ENCODE results near the gene NDUFA11.
"Not testable (repeated sequence)": the region's sequence is repeated elsewhere in the genome, so short reads cannot be mapped to it uniquely, and the experiment has no call there.

The NDUFA11 gene

GRCh38 chr19:5890099-5890498, 13.5 kb downstream of the NDUFA11 start:
- DNase-seq (ENCODE audit: low read depth in 1 of 2, low spot score in 1 of 2): no peak

- no peak for DNase-seq (ENCODE audit: low read depth in 1 of 2, low spot score in 1 of 2)
Observed at GRCh38 chr19:5889288-5889971, 14.2 kb downstream of the NDUFA11 start.

GRCh38 chr19:5884065-5884811, 19.4 kb downstream of the NDUFA11 start:
- not testable (repeated sequence) for DNase-seq (ENCODE audit: low read depth in 1 of 2, low spot score in 1 of 2)

GRCh38 chr19:5883157-5883873, 20.3 kb downstream of the NDUFA11 start:
- not testable (repeated sequence) for DNase-seq (ENCODE audit: low read depth in 1 of 2, low spot score in 1 of 2)

GRCh38 chr19:5882421-5882968, 21.1 kb downstream of the NDUFA11 start:
- no peak for DNase-seq (ENCODE audit: low read depth in 1 of 2, low spot score in 1 of 2)

- no peak for DNase-seq (ENCODE audit: low read depth in 1 of 2, low spot score in 1 of 2)
Observed at GRCh38 chr19:5881543-5882299, 21.9 kb downstream of the NDUFA11 start.

- no peak for DNase-seq (ENCODE audit: low read depth in 1 of 2, low spot score in 1 of 2)
Observed at GRCh38 chr19:5880604-5881078, 22.9 kb downstream of the NDUFA11 start.

GRCh38 chr19:5880196-5880595, 23.4 kb downstream of the NDUFA11 start:
- DNase-seq (ENCODE audit: low read depth in 1 of 2, low spot score in 1 of 2): no peak

GRCh38 chr19:5877882-5878281, 25.7 kb downstream of the NDUFA11 start:
- no peak for DNase-seq (ENCODE audit: low read depth in 1 of 2, low spot score in 1 of 2)

- DNase-seq (ENCODE audit: low read depth in 1 of 2, low spot score in 1 of 2): no peak
Observed at GRCh38 chr19:5877427-5877826, 26.2 kb downstream of the NDUFA11 start.

GRCh38 chr19:5874496-5874895, 29.1 kb downstream of the NDUFA11 start:
- DNase-seq (ENCODE audit: low read depth in 1 of 2, low spot score in 1 of 2): not testable (repeated sequence)

- DNase-seq (ENCODE audit: low read depth in 1 of 2, low spot score in 1 of 2): no peak
Observed at GRCh38 chr19:5873617-5874199, 29.9 kb downstream of the NDUFA11 start.

GRCh38 chr19:5870986-5871394, 32.6 kb downstream of the NDUFA11 start:
- no peak for DNase-seq (ENCODE audit: low read depth in 1 of 2, low spot score in 1 of 2)

GRCh38 chr19:5867201-5868136, 36.1 kb downstream of the NDUFA11 start:
- no peak for DNase-seq (ENCODE audit: low read depth in 1 of 2, low spot score in 1 of 2)

GRCh38 chr19:5865772-5866171, 37.8 kb downstream of the NDUFA11 start:
- no peak for DNase-seq (ENCODE audit: low read depth in 1 of 2, low spot score in 1 of 2)

- DNase-seq (ENCODE audit: low read depth in 1 of 2, low spot score in 1 of 2): no peak
Observed at GRCh38 chr19:5864725-5865486, 38.7 kb downstream of the NDUFA11 start.

GRCh38 chr19:5864013-5864720, 39.4 kb downstream of the NDUFA11 start:
- DNase-seq (ENCODE audit: low read depth in 1 of 2, low spot score in 1 of 2): no peak

All from stimulated activated CD4-positive, alpha-beta T cell treated with anti-CD3 and anti-CD28 coated beads, Interleukin-15, amount 100 ng/mL, for 1 hour (primary cell).